Measurements from ENCODE around the gene ZAR1.

GRCh38 chr4:48462363-48462762, 27.7 kb upstream of the ZAR1 start:
- no peak for TF ChIP-seq CTCF (IDR thresholded peaks at IDR 0.05)
- no peak for TF ChIP-seq POLR2A (IDR thresholded peaks at IDR 0.05; ENCODE audit: low read depth)

Data from esophagus muscularis mucosa (tissue), 3 donors.